ENCODE data around the gene ZBTB44.
"Not testable (repeated sequence)": the region's sequence is repeated elsewhere in the genome, so short reads cannot be mapped to it uniquely, and the experiment has no call there.

ZBTB44 gene

GRCh38 chr11:130260080-130260627, 54.6 kb downstream of the ZBTB44 start:
- Histone ChIP-seq H3K27me3 (ENCODE audit: control insufficient read depth in 2 of 2, insufficient read depth in 2 of 2, low read length in 2 of 2) (no peaks in the 10 kb centered on the region), H3K4me3 (ENCODE audit: low read length in 2 of 2) (no peak overlapping the region), H3K36me3 (ENCODE audit: control insufficient read depth in 2 of 2, insufficient read depth in 2 of 2, low read length in 2 of 2) (peaks cover 7 to 10% of the 10 kb centered on the region in 2 donors), H3K4me1 (ENCODE audit: control insufficient read depth in 2 of 2, insufficient read depth in 2 of 2, low read length in 2 of 2) (peaks cover 2% of the 10 kb centered on the region in 2 donors), H3K9me3 (ENCODE audit: control insufficient read depth in 2 of 2, low read length in 2 of 2) (no peaks in the 10 kb centered on the region), H3K9ac (ENCODE audit: low read depth in 1 of 2, low read length in 2 of 2) (no peak overlapping the region), H3K27ac (ENCODE audit: low read depth in 2 of 2, low read length in 2 of 2) (no peak overlapping the region)

GRCh38 chr11:130251763-130252162, 63.0 kb downstream of the ZBTB44 start:
- not testable (repeated sequence) for H3K36me3 ChIP-seq (ENCODE audit: control insufficient read depth in 2 of 2, insufficient read depth in 2 of 2, low read length in 2 of 2); H3K4me1 ChIP-seq (ENCODE audit: control insufficient read depth in 2 of 2, insufficient read depth in 2 of 2, low read length in 2 of 2); H3K9me3 ChIP-seq (ENCODE audit: control insufficient read depth in 2 of 2, low read length in 2 of 2); H3K27me3 ChIP-seq (ENCODE audit: control insufficient read depth in 2 of 2, insufficient read depth in 2 of 2, low read length in 2 of 2); H3K4me3 ChIP-seq (ENCODE audit: low read length in 2 of 2); H3K27ac ChIP-seq (ENCODE audit: low read depth in 2 of 2, low read length in 2 of 2); H3K9ac ChIP-seq (ENCODE audit: low read depth in 1 of 2, low read length in 2 of 2)

GRCh38 chr11:130249929-130250328, 64.8 kb downstream of the ZBTB44 start:
- H3K27me3 ChIP-seq (ENCODE audit: control insufficient read depth in 2 of 2, insufficient read depth in 2 of 2, low read length in 2 of 2); H3K9me3 ChIP-seq (ENCODE audit: control insufficient read depth in 2 of 2, low read length in 2 of 2); H3K36me3 ChIP-seq (ENCODE audit: control insufficient read depth in 2 of 2, insufficient read depth in 2 of 2, low read length in 2 of 2); H3K4me1 ChIP-seq (ENCODE audit: control insufficient read depth in 2 of 2, insufficient read depth in 2 of 2, low read length in 2 of 2); H3K4me3 ChIP-seq (ENCODE audit: low read length in 2 of 2); H3K9ac ChIP-seq (ENCODE audit: low read depth in 1 of 2, low read length in 2 of 2); H3K27ac ChIP-seq (ENCODE audit: low read depth in 2 of 2, low read length in 2 of 2): not testable (repeated sequence)

- no peaks in the 10 kb centered on the region for H3K27me3 ChIP-seq (ENCODE audit: control insufficient read depth in 2 of 2, insufficient read depth in 2 of 2, low read length in 2 of 2)
These were observed 65.3 kb downstream of the ZBTB44 start for GRCh38 chr11:130249371-130249770.

GRCh38 chr11:130247319-130247718, 67.4 kb downstream of the ZBTB44 start:
- H3K27me3 ChIP-seq (ENCODE audit: control insufficient read depth in 2 of 2, insufficient read depth in 2 of 2, low read length in 2 of 2): no peaks in the 10 kb centered on the region
- no peak overlapping the region for H3K4me3 ChIP-seq (ENCODE audit: low read length in 2 of 2)
- H3K9ac ChIP-seq (ENCODE audit: low read depth in 1 of 2, low read length in 2 of 2): no peak overlapping the region
- no peaks in the 10 kb centered on the region for H3K36me3 ChIP-seq (ENCODE audit: control insufficient read depth in 2 of 2, insufficient read depth in 2 of 2, low read length in 2 of 2)
- H3K27ac ChIP-seq (ENCODE audit: low read depth in 2 of 2, low read length in 2 of 2): no peak overlapping the region
- no peaks in the 10 kb centered on the region for H3K9me3 ChIP-seq (ENCODE audit: control insufficient read depth in 2 of 2, low read length in 2 of 2)
- peaks cover 6 to 8% of the 10 kb centered on the region in 2 donors for H3K4me1 ChIP-seq (ENCODE audit: control insufficient read depth in 2 of 2, insufficient read depth in 2 of 2, low read length in 2 of 2)

More at GRCh38 chr11:130249371-130249770, 65.3 kb downstream of the ZBTB44 start:
- no peaks in the 10 kb centered on the region for H3K36me3 ChIP-seq (ENCODE audit: control insufficient read depth in 2 of 2, insufficient read depth in 2 of 2, low read length in 2 of 2)
- H3K9me3 ChIP-seq (ENCODE audit: control insufficient read depth in 2 of 2, low read length in 2 of 2): no peaks in the 10 kb centered on the region
- no peaks in the 10 kb centered on the region for H3K4me1 ChIP-seq (ENCODE audit: control insufficient read depth in 2 of 2, insufficient read depth in 2 of 2, low read length in 2 of 2)
- H3K27ac ChIP-seq (ENCODE audit: low read depth in 2 of 2, low read length in 2 of 2): no peak overlapping the region
- no peak overlapping the region for H3K4me3 ChIP-seq (ENCODE audit: low read length in 2 of 2)
- no peak overlapping the region for H3K9ac ChIP-seq (ENCODE audit: low read depth in 1 of 2, low read length in 2 of 2)

GRCh38 chr11:130246738-130247137, 68.0 kb downstream of the ZBTB44 start:
- no peak overlapping the region for H3K4me3 ChIP-seq (ENCODE audit: low read length in 2 of 2)
- H3K27me3 ChIP-seq (ENCODE audit: control insufficient read depth in 2 of 2, insufficient read depth in 2 of 2, low read length in 2 of 2): no peaks in the 10 kb centered on the region
- no peaks in the 10 kb centered on the region for H3K36me3 ChIP-seq (ENCODE audit: control insufficient read depth in 2 of 2, insufficient read depth in 2 of 2, low read length in 2 of 2)
- H3K9ac ChIP-seq (ENCODE audit: low read depth in 1 of 2, low read length in 2 of 2): no peak overlapping the region
- H3K9me3 ChIP-seq (ENCODE audit: control insufficient read depth in 2 of 2, low read length in 2 of 2): no peaks in the 10 kb centered on the region
- H3K4me1 ChIP-seq (ENCODE audit: control insufficient read depth in 2 of 2, insufficient read depth in 2 of 2, low read length in 2 of 2): peaks cover 6 to 8% of the 10 kb centered on the region in 2 donors
- H3K27ac ChIP-seq (ENCODE audit: low read depth in 2 of 2, low read length in 2 of 2): no peak overlapping the region

- H3K4me1 ChIP-seq (ENCODE audit: control insufficient read depth in 2 of 2, insufficient read depth in 2 of 2, low read length in 2 of 2): peaks cover 6 to 8% of the 10 kb centered on the region in 2 donors
- no peak overlapping the region for H3K27ac ChIP-seq (ENCODE audit: low read depth in 2 of 2, low read length in 2 of 2)
- no peaks in the 10 kb centered on the region for H3K36me3 ChIP-seq (ENCODE audit: control insufficient read depth in 2 of 2, insufficient read depth in 2 of 2, low read length in 2 of 2)
- no peaks in the 10 kb centered on the region for H3K9me3 ChIP-seq (ENCODE audit: control insufficient read depth in 2 of 2, low read length in 2 of 2)
- H3K9ac ChIP-seq (ENCODE audit: low read depth in 1 of 2, low read length in 2 of 2): no peak overlapping the region
- H3K27me3 ChIP-seq (ENCODE audit: control insufficient read depth in 2 of 2, insufficient read depth in 2 of 2, low read length in 2 of 2): no peaks in the 10 kb centered on the region
- no peak overlapping the region for H3K4me3 ChIP-seq (ENCODE audit: low read length in 2 of 2)
These were observed 68.4 kb downstream of the ZBTB44 start for GRCh38 chr11:130246270-130246669.

- not testable (repeated sequence) for H3K4me1 ChIP-seq (ENCODE audit: control insufficient read depth in 2 of 2, insufficient read depth in 2 of 2, low read length in 2 of 2); H3K9ac ChIP-seq (ENCODE audit: low read depth in 1 of 2, low read length in 2 of 2); H3K27ac ChIP-seq (ENCODE audit: low read depth in 2 of 2, low read length in 2 of 2); H3K9me3 ChIP-seq (ENCODE audit: control insufficient read depth in 2 of 2, low read length in 2 of 2); H3K36me3 ChIP-seq (ENCODE audit: control insufficient read depth in 2 of 2, insufficient read depth in 2 of 2, low read length in 2 of 2); H3K4me3 ChIP-seq (ENCODE audit: low read length in 2 of 2); H3K27me3 ChIP-seq (ENCODE audit: control insufficient read depth in 2 of 2, insufficient read depth in 2 of 2, low read length in 2 of 2)
These were observed 69.3 kb downstream of the ZBTB44 start for GRCh38 chr11:130245375-130245774.

- no peaks in the 10 kb centered on the region for H3K36me3 ChIP-seq (ENCODE audit: control insufficient read depth in 2 of 2, insufficient read depth in 2 of 2, low read length in 2 of 2)
- H3K9me3 ChIP-seq (ENCODE audit: control insufficient read depth in 2 of 2, low read length in 2 of 2): no peaks in the 10 kb centered on the region
- H3K27ac ChIP-seq (ENCODE audit: low read depth in 2 of 2, low read length in 2 of 2): no peak overlapping the region
- H3K9ac ChIP-seq (ENCODE audit: low read depth in 1 of 2, low read length in 2 of 2): no peak overlapping the region
- H3K27me3 ChIP-seq (ENCODE audit: control insufficient read depth in 2 of 2, insufficient read depth in 2 of 2, low read length in 2 of 2): no peaks in the 10 kb centered on the region
- H3K4me1 ChIP-seq (ENCODE audit: control insufficient read depth in 2 of 2, insufficient read depth in 2 of 2, low read length in 2 of 2): peaks cover 6 to 8% of the 10 kb centered on the region in 2 donors
- H3K4me3 ChIP-seq (ENCODE audit: low read length in 2 of 2): no peak overlapping the region
These were observed 69.9 kb downstream of the ZBTB44 start for GRCh38 chr11:130244848-130245247.

GRCh38 chr11:130243816-130244215, 70.9 kb downstream of the ZBTB44 start:
- Histone ChIP-seq H3K27ac (ENCODE audit: low read depth in 2 of 2, low read length in 2 of 2) (no peak overlapping the region), H3K36me3 (ENCODE audit: control insufficient read depth in 2 of 2, insufficient read depth in 2 of 2, low read length in 2 of 2) (peaks cover 0 to 3% of the 10 kb centered on the region in 2 donors)

GRCh38 chr11:130241713-130242112, 73.0 kb downstream of the ZBTB44 start:
- H3K36me3 ChIP-seq (ENCODE audit: control insufficient read depth in 2 of 2, insufficient read depth in 2 of 2, low read length in 2 of 2): peaks cover 8% of the 10 kb centered on the region in 2 donors
- peaks cover 6 to 8% of the 10 kb centered on the region in 2 donors for H3K4me1 ChIP-seq (ENCODE audit: control insufficient read depth in 2 of 2, insufficient read depth in 2 of 2, low read length in 2 of 2)
- no peak overlapping the region for H3K4me3 ChIP-seq (ENCODE audit: low read length in 2 of 2)
- no peaks in the 10 kb centered on the region for H3K27me3 ChIP-seq (ENCODE audit: control insufficient read depth in 2 of 2, insufficient read depth in 2 of 2, low read length in 2 of 2)
- no peak overlapping the region for H3K9ac ChIP-seq (ENCODE audit: low read depth in 1 of 2, low read length in 2 of 2)
- H3K9me3 ChIP-seq (ENCODE audit: control insufficient read depth in 2 of 2, low read length in 2 of 2): no peaks in the 10 kb centered on the region
- H3K27ac ChIP-seq (ENCODE audit: low read depth in 2 of 2, low read length in 2 of 2): no peak overlapping the region

More at GRCh38 chr11:130243816-130244215, 70.9 kb downstream of the ZBTB44 start:
- Histone ChIP-seq H3K4me3 (ENCODE audit: low read length in 2 of 2) (peak overlapping the region in 1 of 2 donors; percentile 26), H3K27me3 (ENCODE audit: control insufficient read depth in 2 of 2, insufficient read depth in 2 of 2, low read length in 2 of 2) (no peaks in the 10 kb centered on the region), H3K9ac (ENCODE audit: low read depth in 1 of 2, low read length in 2 of 2) (peak overlapping the region in 1 of 2 donors; percentile 14), H3K4me1 (ENCODE audit: control insufficient read depth in 2 of 2, insufficient read depth in 2 of 2, low read length in 2 of 2) (peaks cover 6 to 8% of the 10 kb centered on the region in 2 donors), H3K9me3 (ENCODE audit: control insufficient read depth in 2 of 2, low read length in 2 of 2) (no peaks in the 10 kb centered on the region)

Data from mucosa of rectum (tissue), 2 donors.